K562 (cell line): ENCODE data around the gene THOP1. TPM values are rescaled to one million over a fixed set of nuclear protein-coding genes. Genes with fewer than 3 reads are reported as not detected.

Experiments
- ATAC-seq: fragments of 200-7000 bp; cut with Tn5 transposase; 3 replicates; pipeline ENCODE4 v1.9.1; 2020; ENCODE audit warnings: moderate library complexity
- BruUV-seq: library from RNA; stranded (reverse); fragments of 400-500 nt; replicated peaks from 2 replicates; lab custom pipeline; 2021; lab: Mats Ljungman, UMichigan
- CTCF ChIA-PET: fragments of 300-600 bp; formaldehyde crosslinking; extraction: SDS; loops from one replicate; lab custom pipeline; 2021; ENCODE audit warnings: low intra/inter-chr PET ratio; lab: Yijun Ruan, JAX
- POLR2A ChIA-PET: fragments of 300-600, 350-650 bp; sonication (Branson Sonifier 250); formaldehyde crosslinking; extraction: SDS; loops from one replicate; lab custom pipeline; 2021; ENCODE audit warnings: antibody characterized with exemption, inconsistent platforms; lab: Yijun Ruan, JAX
- DNase-seq, 4 experiments: peaks; one replicate each; pipeline versions ENCODE4 v3.0.0 to v3.0.0-alpha.2; 2011 to 2018; ENCODE audit warnings: low spot score in 3 of 4, mixed read lengths in 3 of 4; ENCODE audit errors: extremely low read depth in 1 of 4
- FAIRE-seq: peaks from 2 replicates; lab custom pipeline; 2011; peaks lifted over from hg19 to GRCh38; lab: Jason Lieb, UNC
- H2AFZ ChIP-seq: 2 replicates; pipeline ENCODE4 v1.6.0; 2011; ENCODE audit warnings: low read depth, low read length, control low read depth, inconsistent platforms
- H3K27ac ChIP-seq: fragments of 200-600 bp; 3 replicates; pipeline ENCODE4 v1.8.0; 2011; ENCODE audit warnings: low read depth, mild to moderate bottlenecking, control low read depth, inconsistent platforms, low read length, moderate library complexity, mixed read lengths; ENCODE audit errors: extremely low read depth
- H3K27me3 ChIP-seq, 2 experiments: fragments of 300-600 bp in 1 of 2; 2 replicates in 1 of 2; 3 replicates in 1 of 2; pipeline versions ENCODE4 v1.6.0 to v1.8.0; 2011; ENCODE audit warnings: inconsistent platforms in 2 of 2, low read length in 2 of 2, mild to moderate bottlenecking in 1 of 2, mixed read lengths in 1 of 2, moderate library complexity in 1 of 2; ENCODE audit not compliant: control insufficient read depth in 2 of 2, insufficient read depth in 2 of 2
- H3K36me3 ChIP-seq: fragments of 300-600 bp; 3 replicates; pipeline ENCODE4 v1.8.0; 2011; ENCODE audit warnings: mild to moderate bottlenecking, low read length, inconsistent platforms; ENCODE audit not compliant: control insufficient read depth, insufficient read depth
- H3K4me1 ChIP-seq, 2 experiments: fragments of 200-600 bp in 1 of 2; replicated peaks in 1 of 2; 2 replicates in 1 of 2; 3 replicates in 1 of 2; pipeline versions ENCODE4 v1.5.1 to v1.8.0; 2011; ENCODE audit warnings: inconsistent platforms in 2 of 2, low read length in 2 of 2, mild to moderate bottlenecking in 1 of 2, mixed read lengths in 1 of 2, moderate library complexity in 1 of 2; ENCODE audit not compliant: control insufficient read depth in 2 of 2, insufficient read depth in 2 of 2
- H3K4me2 ChIP-seq: 2 replicates; pipeline ENCODE4 v1.6.1; 2011; ENCODE audit warnings: low read length, control low read depth, inconsistent platforms, mixed read lengths; ENCODE audit not compliant: insufficient read depth
- H3K4me3 ChIP-seq: fragments of 200-600 bp; sonication (generic), shearing (Covaris generic); 2 replicates; pipeline ENCODE4 v1.5.1; 2016; ENCODE audit warnings: control low read depth, inconsistent platforms
- H3K79me2 ChIP-seq: fragments of 200-600 bp; 3 replicates; pipeline ENCODE4 v1.8.0; 2011; ENCODE audit warnings: low read length, inconsistent platforms; ENCODE audit not compliant: control insufficient read depth, insufficient read depth
- H3K9ac ChIP-seq, 2 experiments: 2 replicates each; pipeline versions ENCODE4 v1.6.0 to v1.6.1; 2011; ENCODE audit warnings: low read depth in 2 of 2, low read length in 2 of 2, control low read depth in 1 of 2, inconsistent platforms in 1 of 2, mild to moderate bottlenecking in 1 of 2, mixed read lengths in 1 of 2; ENCODE audit not compliant: insufficient read depth in 1 of 2
- H3K9me1 ChIP-seq: one replicate; pipeline ENCODE4 v1.6.0; 2011; ENCODE audit warnings: inconsistent platforms, mild to moderate bottlenecking, low read length, moderate library complexity; ENCODE audit not compliant: control insufficient read depth, insufficient read depth
- H3K9me3 ChIP-seq: replicated peaks from 2 replicates; pipeline ENCODE4 v1.5.1; 2011; ENCODE audit warnings: low read depth, low read length, inconsistent platforms; ENCODE audit not compliant: control insufficient read depth, insufficient read depth
- H4K20me1 ChIP-seq: replicated peaks from 2 replicates; pipeline ENCODE4 v1.6.1; 2011; ENCODE audit warnings: low read length, inconsistent platforms, mixed read lengths; ENCODE audit not compliant: control insufficient read depth, insufficient read depth
- ASH1L ChIP-seq: fragments of 450-650 bp; IDR thresholded peaks from 2 replicates; pipeline ENCODE4 v1.6.1; 2018; ENCODE audit warnings: borderline replicate concordance, mild to moderate bottlenecking, low read depth; ENCODE audit not compliant: partially characterized antibody
- ETV1 ChIP-seq: fragments of 450-650 bp; conservative IDR thresholded peaks from 2 replicates; pipeline ENCODE4 v1.6.1; 2016; ENCODE audit warnings: missing genetic modification characterization, control low read depth, low read depth, missing compliant biosample characterization
- FOSL1 ChIP-seq: fragments of 200-800 bp; sonication (Bioruptor generic); conservative IDR thresholded peaks from 2 replicates; pipeline ENCODE4 v1.6.1; 2016; ENCODE audit warnings: missing genetic modification characterization, missing compliant biosample characterization
- FOXK2 ChIP-seq, 2 experiments: fragments of 450-650 bp; IDR thresholded peaks in 1 of 2; conservative IDR thresholded peaks in 1 of 2; 2 replicates each; pipeline ENCODE4 v1.6.1; 2016; ENCODE audit warnings: low read depth in 2 of 2, mild to moderate bottlenecking in 1 of 2
- MCM7 ChIP-seq, 2 experiments: fragments of 450-650 bp; IDR thresholded peaks; 2 replicates each; pipeline ENCODE4 v1.6.1; 2016 to 2018
- NR1H2 ChIP-seq: sonication (generic); formaldehyde crosslinking; IDR thresholded peaks from 2 replicates; pipeline ENCODE4 v1.4.0; 2020; ENCODE audit warnings: mild to moderate bottlenecking, missing genetic modification reagents
- POLR3A ChIP-seq: IDR thresholded peaks from 2 replicates; pipeline ENCODE4 v1.6.1; 2011; ENCODE audit warnings: borderline replicate concordance, mild to moderate bottlenecking, moderate library complexity; ENCODE audit not compliant: insufficient read length, insufficient read depth; ENCODE audit errors: extremely low read depth
- PTTG1 ChIP-seq: fragments of 450-650 bp; IDR thresholded peaks from 2 replicates; pipeline ENCODE4 v1.6.1; 2016; ENCODE audit warnings: low read depth, mild to moderate bottlenecking, missing genetic modification characterization, missing compliant biosample characterization
- TAL1 ChIP-seq: fragments of 450-650 bp; IDR thresholded peaks from 2 replicates; pipeline ENCODE4 v1.6.1; 2016; ENCODE audit warnings: mild to moderate bottlenecking
- TCF7L2 ChIP-seq: fragments of 150-350 bp; IDR thresholded peaks from 2 replicates; pipeline ENCODE4 v1.6.1; 2016; ENCODE audit warnings: low read depth, mild to moderate bottlenecking, low read length, moderate library complexity
- TEAD2 ChIP-seq: fragments of 450-650 bp; IDR thresholded peaks from 2 replicates; pipeline ENCODE4 v1.6.1; 2016; ENCODE audit warnings: missing genetic modification characterization, control low read depth, missing compliant biosample characterization
- THAP12 ChIP-seq: fragments of 250-450 bp; sonication (Bioruptor Pico); IDR thresholded peaks from 2 replicates; pipeline ENCODE4 v1.9.0; 2021; ENCODE audit warnings: mild to moderate bottlenecking, inconsistent platforms
- TRIM24 ChIP-seq, 2 experiments: fragments of 450-650 bp; IDR thresholded peaks; 2 replicates each; pipeline ENCODE4 v1.6.1; 2016
- ZNF121 ChIP-seq: sonication (generic); formaldehyde crosslinking; conservative IDR thresholded peaks from 2 replicates; pipeline ENCODE4 v1.8.0; 2022; ENCODE audit warnings: missing genetic modification reagents
- ZNF3 ChIP-seq: fragments of 250-450 bp; sonication (Bioruptor Pico); IDR thresholded peaks from 2 replicates; pipeline ENCODE4 v1.5.0; 2021; ENCODE audit warnings: mild to moderate bottlenecking, moderate library complexity
- ZNF316 ChIP-seq: fragments of 450-650 bp; IDR thresholded peaks from 2 replicates; pipeline ENCODE4 v1.6.1; 2016
- ZNF77 ChIP-seq: fragments of 250-450 bp; sonication (Bioruptor Pico); IDR thresholded peaks from 2 replicates; pipeline ENCODE4 v1.5.0; 2020
- WGBS: fragments of 100-300 bp; shearing (Covaris generic); methylation state at CpG from one replicate; pipeline ENCODE4 v1.1.6; 2016; ENCODE audit warnings: low coverage, mixed read lengths; ENCODE audit not compliant: insufficient coverage; ENCODE audit errors: missing lambda C conversion rate; 5-methylcytosine and 5-hydroxymethylcytosine counted together
- in situ Hi-C: fragments of 300-500 bp; cut with MboI; formaldehyde crosslinking; loops from 4 replicates; pipeline ENCODE4 v1.15.0; 2018; ENCODE audit warnings: inconsistent platforms, mixed read lengths
- intact Hi-C: fragments of 100-400 bp; cut with micrococcal nuclease; formaldehyde crosslinking; loops from 2 replicates; pipeline ENCODE4 v1.14.2; 2022
- polyA plus RNA-seq, 8 experiments: library from polyadenylated mRNA; depleted of rRNA in 4 of 8; stranded (reverse) in 5 of 8; unstranded in 3 of 8; fragments of >200 nt; fragmentation: Nextera tagmentation in 2 of 8; fragmentation: Illumina TruSeq in 1 of 8; extraction: Ambion mirVana in 2 of 8; extraction: Trizol in 1 of 8; gene quantifications; 2 replicates each; pipeline versions ENCODE4 v1.2.1 to v1.2.3, GENCODE V29; 2011 to 2014; ENCODE audit warnings: inconsistent platforms in 1 of 8, missing spikeins in 1 of 8
- total RNA-seq, 7 experiments: library from RNA; depleted of rRNA in 6 of 7; stranded (reverse); fragments of >200 nt in 6 of 7; fragmentation: Illumina TruSeq in 2 of 7; extraction: Trizol in 2 of 7; gene quantifications; 2 replicates each; pipeline versions ENCODE4 v1.2.1 to v1.2.3, GENCODE V29; 2011 to 2021; ENCODE audit warnings: low replicate concordance in 1 of 7
- TF ChIP-seq, protein P1 (sequence below): fragments of 450-650 bp; IDR thresholded peaks from one replicate; pipeline ENCODE4 v1.6.1; 2018; ENCODE audit warnings: mild to moderate bottlenecking, moderate library complexity; ENCODE audit not compliant: partially characterized antibody

The THOP1 gene
- total and polyA plus RNA-seq, 9 of the 15 experiments (the other 6 are each of a cell fraction or from before 2014, with no cell fraction given): 1.3 to 255 (median 96.1) TPM

GRCh38 chr19:2848616-2849015 is 63.3 kb downstream of the THOP1 start:
- no peak for FAIRE-seq
- intact Hi-C loops: no loop called here

More at GRCh38 chr19:2848616-2849015, 63.3 kb downstream of the THOP1 start:
- DNase-seq: no peak
- H3K4me2 ChIP-seq: no peak overlapping the region
- H3K9me1 ChIP-seq: no peaks in the 10 kb centered on the region
- H3K79me2 ChIP-seq: no peaks in the 10 kb centered on the region; the same call in 2 of the 3 replicates
- H3K36me3 ChIP-seq: peaks cover 33% of the 10 kb centered on the region
- WGBS: 88% methylated on average over 4 of the region's 4 CpGs
- H4K20me1 ChIP-seq: no peaks in the 10 kb centered on the region
- no peak overlapping the region for H3K4me3 ChIP-seq
- H3K9me3 ChIP-seq: peaks cover 23% of the 10 kb centered on the region
- H3K4me1 ChIP-seq: no peaks in the 10 kb centered on the region
- ATAC-seq: no peak
- ChIA-PET CTCF (no interaction called here), POLR2A (no interaction called here)
- no TSS peak for BruUV-seq
- no peak overlapping the region for H2AFZ ChIP-seq
- no peaks in the 10 kb centered on the region for H3K27me3 ChIP-seq
- H3K9ac ChIP-seq: no peak overlapping the region
- TF ChIP-seq TRIM24 (IDR thresholded peaks at IDR 0.05): no peak
- no peak for TF ChIP-seq ZNF77 (CRISPR knock-in tag)
- TF ChIP-seq MCM7 (IDR thresholded peaks at IDR 0.05): no peak
- TF ChIP-seq PTTG1 (tag): no peak
- TF ChIP-seq NR1H2 (CRISPR knock-in tag): no peak
- TF ChIP-seq, protein P1, sequence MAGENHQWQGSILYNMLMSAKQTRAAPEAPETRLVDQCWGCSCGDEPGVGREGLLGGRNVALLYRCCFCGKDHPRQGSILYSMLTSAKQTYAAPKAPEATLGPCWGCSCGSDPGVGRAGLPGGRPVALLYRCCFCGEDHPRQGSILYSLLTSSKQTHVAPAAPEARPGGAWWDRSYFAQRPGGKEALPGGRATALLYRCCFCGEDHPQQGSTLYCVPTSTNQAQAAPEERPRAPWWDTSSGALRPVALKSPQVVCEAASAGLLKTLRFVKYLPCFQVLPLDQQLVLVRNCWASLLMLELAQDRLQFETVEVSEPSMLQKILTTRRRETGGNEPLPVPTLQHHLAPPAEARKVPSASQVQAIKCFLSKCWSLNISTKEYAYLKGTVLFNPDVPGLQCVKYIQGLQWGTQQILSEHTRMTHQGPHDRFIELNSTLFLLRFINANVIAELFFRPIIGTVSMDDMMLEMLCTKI: no peak
- TF ChIP-seq TAL1: no peak
- TF ChIP-seq ZNF316: no peak
- TF ChIP-seq ZNF3 (CRISPR knock-in tag): no peak
- no peak for TF ChIP-seq ZNF121 (CRISPR knock-in tag)
- no peak for TF ChIP-seq POLR3A
- TF ChIP-seq THAP12 (CRISPR knock-in tag): no peak
- no peak for TF ChIP-seq ETV1
- TF ChIP-seq FOXK2 (conservative IDR thresholded peaks at IDR 0.05 in 1 of 2, IDR thresholded peaks at IDR 0.05 in 1 of 2; ENCODE audit: low read depth in 2 of 2): no peak
- TF ChIP-seq FOSL1 (tag): no peak
- no peak for TF ChIP-seq ASH1L
- no peak for TF ChIP-seq TEAD2 (tag)
- TF ChIP-seq TCF7L2: no peak
- in situ Hi-C loops: no loop called here
- H3K27ac ChIP-seq: no peak overlapping the region
